Measurements from ENCODE around the gene PDZK1.
"Not testable (repeated sequence)": the region's sequence is repeated elsewhere in the genome, so short reads cannot be mapped to it uniquely, and the experiment has no call there.

PDZK1 gene

DNA sequence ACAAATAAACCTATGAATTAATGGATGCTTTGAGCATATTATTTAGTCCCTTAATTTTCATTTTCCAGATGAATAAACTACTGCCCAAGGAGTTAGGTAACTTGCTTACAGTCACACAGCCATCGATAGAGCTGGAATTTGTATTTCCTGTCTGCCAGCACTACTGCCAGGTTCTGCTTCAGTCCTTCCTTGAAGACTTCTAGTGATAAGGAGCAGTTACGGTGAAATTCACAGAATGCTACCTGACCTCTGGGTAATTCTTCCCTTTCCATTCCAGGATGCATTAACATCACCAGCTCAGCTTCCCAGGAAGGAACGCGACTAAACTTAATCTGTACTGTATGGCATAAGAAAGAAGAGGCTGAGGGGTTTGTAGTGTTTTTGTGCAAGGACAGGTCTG, 23.3 kb upstream of the PDZK1 start:
- H3K27ac ChIP-seq = no peak overlapping the region
- TF ChIP-seq CTCF (conservative IDR thresholded peaks at IDR 0.05) = no peak

DNA sequence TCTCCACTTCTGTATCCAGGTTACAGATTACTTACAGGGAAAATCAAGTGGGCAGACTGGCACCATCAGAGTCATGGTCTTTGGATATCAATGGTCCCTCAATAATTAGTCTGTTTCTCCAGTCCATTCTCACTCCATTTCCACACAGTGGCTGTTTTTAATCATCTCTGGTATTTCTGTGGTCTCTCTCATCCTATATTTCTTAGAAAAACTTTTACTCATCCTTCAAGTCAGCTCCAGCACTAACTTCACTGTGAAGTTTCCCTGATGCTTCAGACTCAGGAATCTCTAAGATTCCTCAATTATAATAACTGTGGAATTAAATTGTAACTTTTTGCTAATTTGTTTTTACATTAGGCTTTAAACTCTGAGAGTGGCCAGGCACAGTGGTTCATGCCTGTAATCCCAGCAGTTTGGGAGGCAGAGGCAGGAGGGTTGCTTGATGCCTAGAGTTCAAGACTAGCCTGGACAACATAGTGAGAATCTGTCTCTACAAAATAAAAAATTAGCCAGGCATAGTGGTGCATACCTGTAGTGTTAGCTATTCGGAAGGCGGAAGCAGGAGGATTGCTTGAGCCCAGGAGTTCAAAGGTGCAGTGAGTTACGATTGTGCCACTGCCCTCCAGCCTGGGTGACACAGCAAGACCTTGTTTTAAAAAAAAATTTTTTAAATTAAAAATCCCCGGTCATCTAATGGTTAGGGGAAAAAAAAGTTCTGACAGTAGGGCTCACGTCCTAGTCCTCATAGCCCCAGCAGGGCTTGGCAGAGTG, 22.7 kb upstream of the PDZK1 start:
- H3K27ac ChIP-seq = no peak overlapping the region
- no peak for TF ChIP-seq CTCF (conservative IDR thresholded peaks at IDR 0.05)

DNA sequence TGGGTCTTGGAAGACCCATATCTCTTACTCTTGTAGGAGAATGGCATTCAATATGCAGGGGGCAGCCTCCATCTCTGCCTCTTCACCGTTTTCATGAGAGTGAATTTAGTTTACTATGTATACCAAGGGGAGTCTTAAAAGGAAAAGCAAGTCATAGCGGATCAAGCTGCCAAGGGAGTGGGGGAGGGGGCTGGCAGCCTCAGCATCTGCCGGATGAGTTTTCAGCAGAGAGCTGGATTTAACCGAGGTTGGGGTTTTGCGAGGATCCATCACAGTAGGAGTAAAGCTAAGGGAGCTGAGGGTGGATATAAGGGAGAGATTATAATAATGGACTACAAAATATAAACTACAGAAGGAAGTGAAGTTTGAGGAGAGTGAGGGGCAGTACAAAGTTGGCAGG, 22.0 kb upstream of the PDZK1 start:
- no peak overlapping the region for H3K27ac ChIP-seq
- TF ChIP-seq CTCF (conservative IDR thresholded peaks at IDR 0.05) = no peak

- not testable (repeated sequence) for H3K27ac ChIP-seq
Measured at GRCh38 chr1:145726193-145726592, 19.0 kb upstream of the PDZK1 start.

DNA sequence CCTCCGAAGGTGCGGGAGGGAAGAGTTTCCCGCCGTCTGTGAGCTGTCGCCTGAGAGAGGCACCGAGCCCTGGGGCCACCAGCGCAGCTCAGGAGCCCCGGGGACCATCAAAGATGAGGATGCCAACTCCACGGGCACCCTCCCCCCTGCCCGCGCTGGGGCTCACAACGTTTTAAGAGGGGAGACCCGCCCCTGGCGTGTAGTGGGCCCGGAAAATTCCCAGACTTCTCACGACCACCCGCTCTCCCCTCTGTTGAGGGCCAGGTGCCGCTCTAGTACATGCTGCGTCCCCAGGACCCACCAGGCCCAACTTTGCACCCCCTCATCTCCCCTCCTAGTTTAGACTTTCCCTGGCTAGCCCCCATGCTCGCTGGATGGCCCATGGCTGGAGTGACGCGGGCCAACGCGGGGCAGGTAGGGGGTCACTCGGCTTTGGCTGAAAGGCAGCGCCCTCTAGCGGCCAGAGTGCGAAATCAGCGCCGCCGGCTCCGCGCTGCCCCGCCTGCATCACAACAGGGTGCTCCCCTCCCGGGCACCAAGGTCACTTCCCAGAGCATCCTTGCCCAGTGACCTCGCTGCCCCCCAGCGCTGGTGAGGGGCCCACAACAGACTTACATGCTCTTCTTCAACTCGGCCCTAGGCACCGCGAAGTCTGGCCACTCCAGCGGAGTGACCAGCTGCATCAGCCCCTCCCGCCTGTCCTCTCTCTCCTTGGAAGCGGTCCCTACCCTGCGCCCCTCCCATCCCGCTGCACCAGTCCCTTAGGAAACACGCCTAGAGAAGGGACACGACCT, 13.9 kb upstream of the PDZK1 start:
- peak; percentile 93 for TF ChIP-seq CTCF (conservative IDR thresholded peaks at IDR 0.05)
- peak overlapping the region; percentile 30; the same call in 1 of the 2 replicates for H3K27ac ChIP-seq

DNA sequence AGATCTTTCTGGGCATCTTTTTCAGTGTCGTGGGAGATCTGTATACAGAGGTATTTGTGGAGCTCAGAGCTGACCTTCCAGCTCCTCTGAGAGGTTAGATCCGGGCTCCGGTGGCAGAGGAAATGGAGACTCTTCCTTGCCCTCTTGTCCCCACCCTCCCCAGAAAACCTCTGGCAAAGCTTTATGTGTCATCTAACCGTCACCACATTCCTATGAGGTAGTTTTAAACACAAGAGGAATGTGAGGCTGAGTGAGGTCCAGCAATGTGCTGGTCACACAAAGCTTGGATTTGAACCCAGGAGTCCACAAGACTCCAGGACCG, 13.3 kb upstream of the PDZK1 start:
- TF ChIP-seq CTCF (conservative IDR thresholded peaks at IDR 0.05) = no peak
- peak overlapping the region; percentile 30; the same call in 1 of the 2 replicates for H3K27ac ChIP-seq

- no peak for TF ChIP-seq CTCF (conservative IDR thresholded peaks at IDR 0.05)
- no peak within 1 kb of the TSS for H3K27ac ChIP-seq
Measured at GRCh38 chr1:145719230-145720079, 12.3 kb upstream of the PDZK1 start, which contains the start of gene CD160. Gene CD160, plus strand, starts transcription at chr1:145719499. Its CDS starts 8,829 bp downstream, at chr1:145728328.

DNA sequence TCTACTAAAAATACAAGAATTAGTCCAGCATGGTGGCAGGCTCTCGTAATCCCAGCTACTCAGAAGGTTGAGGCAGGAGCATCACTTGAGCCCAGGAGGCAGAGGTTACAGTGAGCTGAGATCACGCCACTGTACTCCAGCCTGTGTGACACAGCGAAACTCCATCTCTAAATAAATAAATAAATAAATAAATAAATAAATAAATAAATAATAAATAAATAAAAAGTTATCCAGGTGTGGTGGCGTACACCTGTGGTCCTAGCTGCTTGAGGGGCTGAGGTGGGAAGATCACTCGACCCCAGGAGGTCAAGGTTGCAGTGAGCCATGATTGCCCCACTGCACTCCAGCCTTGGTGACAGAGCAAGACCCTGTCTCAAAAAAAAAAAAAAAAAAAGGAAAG, 11.3 kb upstream of the PDZK1 start:
- H3K27ac ChIP-seq = not testable (repeated sequence)
